ENCODE data around the gene FBN2. TPM values are rescaled to one million over a fixed set of nuclear protein-coding genes. Genes with fewer than 3 reads are reported as not detected.

The FBN2 gene
- polyA plus RNA-seq, 1 experiment = 157 TPM

- DNase-seq (ENCODE audit: low read depth) = no peak
- ChIA-PET CTCF (interaction anchor here (1.1 to 1.2 kb wide), 2 partner anchors 12 to 24 kb away, joined by 3 read pairs; no protein-coding TSS in a partner anchor), POLR2A (no interaction called here)
Measured at GRCh38 chr5:128353441-128354107, 184.5 kb downstream of the FBN2 start.

GRCh38 chr5:128350705-128351104, 187.3 kb downstream of the FBN2 start:
- Histone ChIP-seq H3K27me3 (ENCODE audit: control insufficient read depth, insufficient read depth, low read length) (no peaks in the 10 kb centered on the region), H3K36me3 (ENCODE audit: control insufficient read depth, insufficient read depth, low read length) (peaks cover 12% of the 10 kb centered on the region), H3K4me3 (ENCODE audit: low read depth, low read length) (no peak overlapping the region)
- ChIA-PET POLR2A (no interaction called here), CTCF (interaction anchor here (1.7 kb wide), 1 partner anchor 148 kb away, joined by 4 read pairs; no protein-coding TSS in a partner anchor)
- no peak for DNase-seq (ENCODE audit: low read depth)
- TF ChIP-seq CTCF (IDR thresholded peaks at IDR 0.05; ENCODE audit: insufficient read depth, low read depth, low read length) = no peak

More at GRCh38 chr5:128353441-128354107, 184.5 kb downstream of the FBN2 start:
- Histone ChIP-seq H3K4me3 (ENCODE audit: low read depth, low read length) (no peak overlapping the region), H3K36me3 (ENCODE audit: control insufficient read depth, insufficient read depth, low read length) (peaks cover 11% of the 10 kb centered on the region), H3K27me3 (ENCODE audit: control insufficient read depth, insufficient read depth, low read length) (no peaks in the 10 kb centered on the region)
- TF ChIP-seq CTCF (IDR thresholded peaks at IDR 0.05; ENCODE audit: insufficient read depth, low read depth, low read length) = no peak

GRCh38 chr5:128349044-128349858, 188.8 kb downstream of the FBN2 start:
- TF ChIP-seq CTCF (IDR thresholded peaks at IDR 0.05; ENCODE audit: insufficient read depth, low read depth, low read length) = no peak
- peaks cover 13% of the 10 kb centered on the region for H3K36me3 ChIP-seq (ENCODE audit: control insufficient read depth, insufficient read depth, low read length)
- H3K4me3 ChIP-seq (ENCODE audit: low read depth, low read length) = no peak overlapping the region
- no peak for DNase-seq (ENCODE audit: low read depth)
- POLR2A ChIA-PET = no interaction called here
- H3K27me3 ChIP-seq (ENCODE audit: control insufficient read depth, insufficient read depth, low read length) = no peaks in the 10 kb centered on the region
- CTCF ChIA-PET = interaction anchor here (1.7 kb wide), 1 partner anchor 150 kb away, joined by 4 read pairs; no protein-coding TSS in a partner anchor

- POLR2A ChIA-PET = no interaction called here
- CTCF ChIA-PET = interaction anchor here (0.6 kb wide), 1 partner anchor 70 kb away, joined by 3 read pairs; no protein-coding TSS in a partner anchor
- H3K4me3 ChIP-seq (ENCODE audit: low read depth, low read length) = no peak overlapping the region
Measured at GRCh38 chr5:128346038-128346437, 192.0 kb downstream of the FBN2 start.

More at GRCh38 chr5:128346038-128346437, 192.0 kb downstream of the FBN2 start:
- DNase-seq (ENCODE audit: low read depth) = no peak
- Histone ChIP-seq H3K27me3 (ENCODE audit: control insufficient read depth, insufficient read depth, low read length) (no peaks in the 10 kb centered on the region), H3K36me3 (ENCODE audit: control insufficient read depth, insufficient read depth, low read length) (peaks cover 16% of the 10 kb centered on the region)
- TF ChIP-seq CTCF (IDR thresholded peaks at IDR 0.05; ENCODE audit: insufficient read depth, low read depth, low read length) = no peak
